ENCODE measurements around the gene TERT.
"Not testable (repeated sequence)": the region's sequence is repeated elsewhere in the genome, so short reads cannot be mapped to it uniquely, and the experiment has no call there.

The TERT gene

DNA sequence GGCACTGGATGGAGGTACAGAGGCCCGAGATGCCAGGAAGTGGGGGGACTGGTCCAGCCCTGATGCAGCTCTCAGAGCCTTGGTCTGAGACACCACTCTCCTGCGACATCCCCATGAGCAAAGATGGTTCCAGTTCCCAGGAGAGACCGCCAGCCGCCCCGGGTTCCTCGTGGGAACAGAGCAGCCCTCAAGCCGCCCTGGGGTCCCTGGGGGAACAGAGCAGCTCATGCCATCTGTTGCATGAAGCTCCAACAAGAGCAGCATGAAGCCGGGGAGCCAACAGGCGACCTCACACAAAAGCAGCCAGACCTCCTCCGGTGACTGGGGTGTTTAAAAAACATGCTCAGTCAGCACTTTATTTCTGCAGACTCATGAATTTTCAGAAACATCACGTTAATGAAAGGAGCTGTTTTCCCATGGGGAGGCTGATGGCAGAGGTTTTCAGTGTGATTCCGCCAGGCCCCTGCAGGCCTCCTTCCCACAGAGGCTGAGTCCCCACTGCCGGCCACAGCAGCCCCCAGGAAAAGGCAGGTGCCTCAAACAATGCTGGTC is 63.4 kb downstream of the TERT start:
- DNase-seq, result no peak

GRCh38 chr5:1230551-1230950 is 64.3 kb downstream of the TERT start:
- no peak for DNase-seq

DNA sequence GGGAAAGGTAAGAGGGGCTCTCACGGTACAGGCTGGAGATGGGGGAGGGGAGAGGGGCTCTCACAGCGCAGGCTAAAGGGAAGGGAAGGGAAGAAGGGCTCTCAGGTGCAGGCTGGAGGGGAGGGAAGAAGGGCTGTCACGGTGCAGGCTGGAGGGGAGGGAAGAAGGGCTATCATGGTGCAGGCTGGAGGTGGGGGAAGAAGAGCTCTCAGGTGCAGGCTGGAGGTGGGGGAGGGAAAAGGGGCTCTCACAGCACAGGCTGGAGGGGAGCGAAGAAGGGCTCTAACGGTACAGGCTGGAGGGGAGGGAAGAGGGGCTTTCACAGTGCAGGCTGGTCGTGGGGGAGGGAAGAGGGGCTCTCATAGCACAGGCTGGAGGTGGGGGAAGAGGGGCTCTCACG is 65.0 kb downstream of the TERT start:
- DNase-seq, result no peak

GRCh38 chr5:1229023-1229422 is 65.8 kb downstream of the TERT start:
- DNase-seq, result not testable (repeated sequence)

DNA sequence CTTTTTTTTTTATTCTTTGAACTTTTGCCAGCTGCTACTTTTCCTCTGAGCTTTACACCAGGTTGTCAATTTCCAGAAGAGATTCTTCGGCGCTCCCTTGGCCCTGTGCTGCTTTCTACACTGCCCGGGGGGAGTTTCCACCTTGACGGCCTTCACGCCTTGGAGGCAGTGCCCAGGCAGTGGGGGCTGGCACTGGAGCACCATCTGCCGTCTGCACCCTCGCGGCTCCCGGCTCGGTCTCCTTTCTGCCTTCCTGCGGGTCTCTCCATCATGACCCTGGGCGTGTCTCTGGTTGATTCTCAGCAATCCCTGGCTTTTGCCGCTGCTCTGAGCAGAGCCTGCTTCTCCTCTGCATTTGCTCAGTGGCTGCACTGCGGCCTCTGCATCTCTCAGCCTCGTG is 66.7 kb downstream of the TERT start:
- DNase-seq, result peak; percentile 60

- peak; percentile 98 for DNase-seq
Observed at GRCh38 chr5:1227667-1228066, 67.2 kb downstream of the TERT start.

DNA sequence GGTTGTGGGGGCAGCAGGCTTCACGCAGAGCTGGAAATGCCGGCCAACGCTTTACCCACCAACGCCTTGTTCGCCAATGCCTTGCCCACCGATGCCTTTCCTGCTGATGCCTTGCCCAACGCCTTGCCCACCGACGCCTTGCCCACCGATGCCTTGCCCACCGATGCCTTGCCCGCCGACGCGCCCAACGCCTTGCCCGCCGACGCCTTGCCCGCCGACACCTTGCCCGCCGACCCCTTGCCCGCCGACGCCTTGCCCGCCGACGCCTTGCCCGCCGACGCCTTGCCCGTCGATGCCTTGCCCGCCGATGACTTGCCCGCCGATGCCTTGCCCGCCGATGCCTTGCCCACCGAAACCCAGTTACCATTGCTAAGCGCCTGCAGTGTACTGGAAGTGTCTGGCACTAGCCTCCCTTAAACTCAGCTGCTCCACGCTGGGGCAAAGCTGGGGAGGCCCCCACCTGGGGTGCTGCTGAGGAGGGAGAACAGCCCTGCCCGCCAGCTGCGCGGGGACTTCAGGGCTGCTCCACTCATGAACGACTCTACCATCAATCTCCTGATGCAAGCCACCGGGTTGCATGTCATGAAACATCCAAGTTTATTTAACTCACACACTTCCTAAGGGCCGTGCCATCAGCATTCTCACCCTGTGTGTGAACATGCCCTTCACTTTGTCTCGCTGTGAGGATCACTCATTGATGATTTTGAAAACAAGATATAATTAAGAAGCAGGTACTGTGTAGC is 67.9 kb downstream of the TERT start:
- DNase-seq, result no peak

DNA sequence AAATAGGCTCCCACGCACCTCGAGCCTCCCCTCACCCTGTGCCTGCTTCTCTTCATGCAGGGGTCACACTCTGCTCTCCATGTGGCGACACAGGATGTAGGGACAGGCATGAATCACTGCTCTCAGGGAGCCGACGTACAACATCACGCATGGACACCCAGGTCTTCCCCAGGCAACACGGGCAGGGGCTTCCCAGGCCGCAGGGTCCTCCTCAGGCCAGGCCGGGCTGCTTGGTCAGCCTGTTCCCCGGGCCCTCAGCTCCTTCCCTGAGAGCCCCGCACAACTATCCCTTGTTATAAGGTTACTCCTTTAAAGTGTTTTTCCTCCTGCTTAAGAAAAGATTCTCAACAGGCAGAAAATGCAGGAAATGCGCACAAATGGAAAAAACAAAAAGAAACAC is 68.6 kb downstream of the TERT start:
- no peak for DNase-seq

GRCh38 chr5:1225081-1225480 is 69.8 kb downstream of the TERT start, which contains the start of gene SLC6A18:
Gene SLC6A18, plus strand, starts transcription at chr5:1225381. Its CDS starts 97 bp downstream, at chr5:1225478.
- no peak for DNase-seq

- no peak for DNase-seq
Observed at GRCh38 chr5:1224631-1225030, 70.2 kb downstream of the TERT start.

GRCh38 chr5:1223278-1223670 is 71.6 kb downstream of the TERT start:
- no peak for DNase-seq

DNA sequence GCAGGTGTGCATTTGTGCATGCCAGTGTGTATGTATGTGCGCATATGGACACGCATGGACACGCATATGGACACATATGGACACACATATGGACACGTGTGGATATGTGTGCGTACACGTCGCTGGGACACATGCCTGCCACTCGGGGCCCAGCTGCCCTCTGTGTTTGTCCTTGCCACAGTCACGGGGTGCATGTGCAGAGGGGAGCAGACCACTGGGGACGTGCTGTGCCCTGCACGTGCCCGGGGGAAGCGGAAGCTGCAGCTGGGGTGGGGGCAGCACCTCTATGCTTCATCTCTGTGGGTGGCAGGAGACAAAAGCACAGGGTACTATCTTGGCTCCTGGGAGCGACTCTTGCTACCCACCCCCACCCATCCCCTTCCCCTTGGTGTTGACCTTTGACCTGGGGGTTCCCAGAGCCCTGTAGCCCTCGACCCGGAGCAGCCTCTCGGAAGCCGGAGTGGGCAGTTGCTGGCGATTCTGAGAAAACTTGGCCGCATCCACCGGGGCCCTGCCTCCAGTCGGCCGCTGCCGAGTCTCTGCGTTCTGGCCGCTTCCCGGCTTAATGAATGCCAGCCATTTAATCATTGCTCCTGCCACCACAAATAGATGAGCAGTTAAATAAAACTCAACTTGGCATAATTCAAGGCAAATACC is 72.1 kb downstream of the TERT start:
- no peak for DNase-seq

DNA sequence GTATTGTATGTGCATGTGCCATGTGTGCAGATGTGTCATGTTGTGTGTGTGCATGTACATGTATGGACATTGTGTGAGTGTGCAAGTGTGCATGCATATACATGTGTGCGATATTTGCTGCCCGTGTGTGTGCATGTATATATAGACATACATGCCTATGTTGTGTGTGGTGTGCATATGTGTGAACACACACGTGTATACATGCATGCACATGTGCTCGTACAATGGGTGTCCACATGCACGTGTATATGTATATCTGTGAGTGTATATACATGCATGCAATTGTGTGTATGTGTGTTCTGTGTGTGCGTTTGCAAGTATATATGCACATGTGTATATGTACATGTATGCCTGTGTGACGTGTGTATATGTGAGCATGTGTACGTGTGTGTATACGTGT is 72.7 kb downstream of the TERT start:
- no peak for DNase-seq

DNA sequence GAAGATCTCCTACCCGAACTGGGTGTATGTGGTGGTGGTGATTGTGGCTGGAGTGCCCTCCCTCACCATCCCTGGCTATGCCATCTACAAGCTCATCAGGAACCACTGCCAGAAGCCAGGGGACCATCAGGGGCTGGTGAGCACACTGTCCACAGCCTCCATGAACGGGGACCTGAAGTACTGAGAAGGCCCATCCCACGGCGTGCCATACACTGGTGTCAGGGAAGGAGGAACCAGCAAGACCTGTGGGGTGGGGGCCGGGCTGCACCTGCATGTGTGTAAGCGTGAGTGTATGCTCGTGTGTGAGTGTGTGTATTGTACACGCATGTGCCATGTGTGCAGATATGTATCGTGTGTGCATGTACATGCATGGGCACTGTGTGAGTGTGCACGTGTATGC is 73.1 kb downstream of the TERT start:
- DNase-seq, result no peak

DNA sequence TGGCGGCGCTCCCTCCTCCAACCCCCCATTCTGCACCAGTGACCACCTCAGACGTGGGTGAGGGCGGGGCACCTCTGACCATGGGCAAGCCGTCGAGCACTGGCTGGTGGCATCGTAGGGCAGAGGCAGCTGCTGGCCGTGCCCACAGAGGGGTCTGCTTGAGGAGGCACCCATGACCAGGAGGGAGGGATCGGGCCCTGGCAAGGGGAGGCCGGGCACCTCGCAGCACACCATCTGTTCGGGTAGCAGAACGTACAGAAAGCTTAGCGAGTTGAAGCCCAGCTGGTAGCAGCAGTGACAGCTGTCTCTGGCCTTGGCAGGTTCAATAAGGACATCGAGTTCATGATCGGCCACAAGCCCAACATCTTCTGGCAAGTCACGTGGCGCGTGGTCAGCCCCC is 74.0 kb downstream of the TERT start:
- DNase-seq, result no peak

- no peak for DNase-seq
Observed at GRCh38 chr5:1220351-1220750, 74.5 kb downstream of the TERT start.

DNA sequence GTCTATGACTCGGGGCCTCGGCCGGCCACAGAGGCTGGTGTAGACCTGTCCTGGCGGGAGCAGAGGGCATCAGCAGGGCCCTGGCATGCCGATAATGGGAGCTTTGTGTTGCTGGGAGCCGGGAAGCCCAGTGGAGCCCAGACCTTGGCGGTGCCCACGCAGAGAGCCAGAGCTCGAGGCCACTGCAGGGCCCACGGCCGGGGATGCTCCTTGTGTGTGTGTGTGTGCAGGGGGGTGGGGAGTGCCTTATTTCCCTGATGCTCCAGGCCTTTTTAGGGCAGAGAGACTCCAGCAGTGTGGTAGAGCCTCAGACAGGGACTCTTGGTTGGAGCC is 75.1 kb downstream of the TERT start:
- DNase-seq, result no peak

GRCh38 chr5:1219098-1219767 is 75.6 kb downstream of the TERT start:
- DNase-seq, result no peak

DNA sequence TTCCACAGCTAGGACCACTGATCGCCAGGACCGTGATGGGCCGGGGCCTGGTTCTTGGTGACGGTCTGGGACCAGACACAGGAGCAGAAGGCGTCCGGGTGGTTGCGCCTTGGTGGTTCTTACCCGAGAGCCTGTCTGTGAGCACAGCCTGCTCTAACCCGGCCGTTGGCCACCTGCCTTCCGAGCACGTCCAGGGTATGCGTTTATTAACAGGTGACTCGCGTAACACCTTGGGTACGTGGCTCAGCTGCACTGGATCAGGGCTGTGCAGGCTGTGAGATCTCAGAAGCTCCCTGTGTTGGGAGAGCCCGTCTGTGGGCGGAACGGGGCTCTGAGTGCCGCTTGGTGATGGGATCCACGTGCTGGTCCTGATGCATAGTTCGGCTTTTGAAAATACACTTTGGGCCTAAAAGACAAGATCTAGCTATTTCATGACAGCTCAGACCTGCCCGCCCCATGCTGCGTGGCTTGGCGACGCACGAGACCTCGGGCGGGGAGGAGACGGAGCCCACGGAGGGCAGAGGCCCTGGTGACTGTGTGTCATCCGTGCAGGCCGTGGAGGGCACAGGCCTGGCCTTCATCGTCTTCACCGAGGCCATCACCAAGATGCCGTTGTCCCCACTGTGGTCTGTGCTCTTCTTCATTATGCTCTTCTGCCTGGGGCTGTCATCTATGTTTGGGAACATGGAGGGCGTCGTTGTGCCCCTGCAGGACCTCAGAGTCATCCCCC is 76.4 kb downstream of the TERT start:
- no peak for DNase-seq

- DNase-seq, result peak; percentile 87
Observed at GRCh38 chr5:1217596-1218206, 77.2 kb downstream of the TERT start.

DNA sequence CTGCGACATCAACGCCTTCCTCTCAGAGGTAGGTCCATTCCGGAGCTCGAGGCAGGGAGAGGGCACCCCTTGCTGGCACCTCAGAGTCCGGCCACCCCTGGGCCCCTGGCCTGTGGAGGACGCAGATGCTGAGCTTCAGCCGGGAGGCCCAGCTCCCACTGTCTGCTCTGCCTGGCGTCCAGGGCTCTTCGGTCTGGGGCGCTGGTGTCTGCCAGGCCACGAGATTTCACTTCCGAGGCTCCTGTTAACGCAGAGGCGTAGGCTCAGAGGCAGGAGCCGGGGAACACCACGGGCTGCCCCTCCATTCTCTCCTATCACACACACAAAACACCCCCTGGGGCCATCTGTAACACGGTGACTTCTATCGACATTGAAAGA is 78.0 kb downstream of the TERT start:
- no peak for DNase-seq

DNA sequence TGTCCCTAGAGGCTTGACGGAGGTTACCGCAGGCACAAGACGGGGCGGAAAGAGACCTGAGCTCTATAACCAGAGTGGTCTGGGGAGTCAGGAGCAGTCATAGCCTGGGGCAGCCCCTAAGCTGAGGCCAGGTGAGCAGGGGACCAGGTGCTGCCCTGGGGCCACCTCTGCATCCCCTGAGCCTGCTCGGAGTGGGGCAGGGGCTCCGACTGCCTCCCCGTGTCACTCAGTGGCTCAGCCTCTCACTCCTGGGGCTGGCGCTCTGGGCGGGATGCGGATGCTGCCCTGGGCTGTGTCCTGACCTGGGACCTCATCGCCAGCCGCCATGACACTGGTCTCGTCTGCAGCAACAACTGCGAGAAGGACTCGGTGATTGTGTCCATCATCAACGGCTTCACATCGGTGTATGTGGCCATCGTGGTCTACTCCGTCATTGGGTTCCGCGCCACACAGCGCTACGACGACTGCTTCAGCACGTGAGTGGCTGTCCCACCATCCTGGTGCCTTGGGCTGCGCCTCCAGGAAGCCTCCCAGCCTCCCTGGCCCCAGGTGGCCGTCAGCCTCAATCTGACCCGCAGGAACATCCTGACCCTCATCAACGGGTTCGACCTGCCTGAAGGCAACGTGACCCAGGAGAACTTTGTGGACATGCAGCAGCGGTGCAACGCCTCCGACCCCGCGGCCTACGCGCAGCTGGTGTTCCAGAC is 78.5 kb downstream of the TERT start:
- DNase-seq, result no peak

All from NCI-H510A (cell line).